ENCODE results near the gene CACNA1E.

The CACNA1E gene

GRCh38 chr1:181675091-181675917, 192.0 kb downstream of the CACNA1E start:
- FAIRE-seq, result no peak
- DNase-seq (ENCODE audit: insufficient read length, low spot score), result no peak
- TF ChIP-seq POLR2A (IDR thresholded peaks at IDR 0.05; ENCODE audit: low read depth, low read length) (no peak), POU2F2 (IDR thresholded peaks at IDR 0.05; ENCODE audit: low read depth, low read length) (no peak), PAX5 (IDR thresholded peaks at IDR 0.05; ENCODE audit: insufficient read depth, low read length, severe bottlenecking) (no peak), SPI1 (IDR thresholded peaks at IDR 0.05; ENCODE audit: low read depth, low read length) (no peak), POLR2AphosphoS5 (IDR thresholded peaks at IDR 0.05; ENCODE audit: low read depth, low read length) (no peak), TAF1 (IDR thresholded peaks at IDR 0.05; ENCODE audit: low read depth, low read length) (no peak)

GRCh38 chr1:181675918-181676190, 192.5 kb downstream of the CACNA1E start:
- no peak for TF ChIP-seq SPI1 (IDR thresholded peaks at IDR 0.05; ENCODE audit: low read depth, low read length)
- TF ChIP-seq POLR2A (IDR thresholded peaks at IDR 0.05; ENCODE audit: low read depth, low read length), result no peak
- no peak for TF ChIP-seq POU2F2 (IDR thresholded peaks at IDR 0.05; ENCODE audit: low read depth, low read length)
- TF ChIP-seq TAF1 (IDR thresholded peaks at IDR 0.05; ENCODE audit: low read depth, low read length), result no peak
- no peak for TF ChIP-seq POLR2AphosphoS5 (IDR thresholded peaks at IDR 0.05; ENCODE audit: low read depth, low read length)
- TF ChIP-seq PAX5 (IDR thresholded peaks at IDR 0.05; ENCODE audit: insufficient read depth, low read length, severe bottlenecking), result no peak
- no peak for FAIRE-seq
- DNase-seq (ENCODE audit: insufficient read length, low spot score), result no peak

- peak; percentile 94 for FAIRE-seq
- peak; percentile 34 for DNase-seq (ENCODE audit: insufficient read length, low spot score)
- TF ChIP-seq POLR2AphosphoS5 (IDR thresholded peaks at IDR 0.05; ENCODE audit: low read depth, low read length) (no peak), TAF1 (IDR thresholded peaks at IDR 0.05; ENCODE audit: low read depth, low read length) (no peak), PAX5 (IDR thresholded peaks at IDR 0.05; ENCODE audit: insufficient read depth, low read length, severe bottlenecking) (no peak), POLR2A (IDR thresholded peaks at IDR 0.05; ENCODE audit: low read depth, low read length) (no peak), POU2F2 (IDR thresholded peaks at IDR 0.05; ENCODE audit: low read depth, low read length) (no peak), SPI1 (IDR thresholded peaks at IDR 0.05; ENCODE audit: low read depth, low read length) (no peak)
These were observed 193.0 kb downstream of the CACNA1E start for GRCh38 chr1:181676269-181676668.

GRCh38 chr1:181680332-181680731, 197.0 kb downstream of the CACNA1E start:
- FAIRE-seq (no peak), DNase-seq (ENCODE audit: insufficient read length, low spot score) (no peak)
- TF ChIP-seq SPI1 (IDR thresholded peaks at IDR 0.05; ENCODE audit: low read depth, low read length) (no peak), POU2F2 (IDR thresholded peaks at IDR 0.05; ENCODE audit: low read depth, low read length) (no peak), POLR2AphosphoS5 (IDR thresholded peaks at IDR 0.05; ENCODE audit: low read depth, low read length) (no peak), TAF1 (IDR thresholded peaks at IDR 0.05; ENCODE audit: low read depth, low read length) (no peak), PAX5 (IDR thresholded peaks at IDR 0.05; ENCODE audit: insufficient read depth, low read length, severe bottlenecking) (no peak), POLR2A (IDR thresholded peaks at IDR 0.05; ENCODE audit: low read depth, low read length) (no peak)

GRCh38 chr1:181680871-181681270, 197.6 kb downstream of the CACNA1E start:
- no peak for FAIRE-seq
- TF ChIP-seq POU2F2 (IDR thresholded peaks at IDR 0.05; ENCODE audit: low read depth, low read length), result no peak
- no peak for TF ChIP-seq POLR2A (IDR thresholded peaks at IDR 0.05; ENCODE audit: low read depth, low read length)
- no peak for TF ChIP-seq TAF1 (IDR thresholded peaks at IDR 0.05; ENCODE audit: low read depth, low read length)
- no peak for TF ChIP-seq POLR2AphosphoS5 (IDR thresholded peaks at IDR 0.05; ENCODE audit: low read depth, low read length)
- TF ChIP-seq PAX5 (IDR thresholded peaks at IDR 0.05; ENCODE audit: insufficient read depth, low read length, severe bottlenecking), result no peak
- TF ChIP-seq SPI1 (IDR thresholded peaks at IDR 0.05; ENCODE audit: low read depth, low read length), result no peak
- DNase-seq (ENCODE audit: insufficient read length, low spot score), result no peak

GRCh38 chr1:181685211-181685610, 201.9 kb downstream of the CACNA1E start:
- FAIRE-seq (no peak), DNase-seq (ENCODE audit: insufficient read length, low spot score) (no peak)
- TF ChIP-seq SPI1 (IDR thresholded peaks at IDR 0.05; ENCODE audit: low read depth, low read length) (no peak), POLR2A (IDR thresholded peaks at IDR 0.05; ENCODE audit: low read depth, low read length) (no peak), POLR2AphosphoS5 (IDR thresholded peaks at IDR 0.05; ENCODE audit: low read depth, low read length) (no peak), POU2F2 (IDR thresholded peaks at IDR 0.05; ENCODE audit: low read depth, low read length) (no peak), TAF1 (IDR thresholded peaks at IDR 0.05; ENCODE audit: low read depth, low read length) (no peak), PAX5 (IDR thresholded peaks at IDR 0.05; ENCODE audit: insufficient read depth, low read length, severe bottlenecking) (no peak)

- FAIRE-seq (no peak), DNase-seq (ENCODE audit: insufficient read length, low spot score) (no peak)
- TF ChIP-seq TAF1 (IDR thresholded peaks at IDR 0.05; ENCODE audit: low read depth, low read length) (no peak), SPI1 (IDR thresholded peaks at IDR 0.05; ENCODE audit: low read depth, low read length) (no peak), POLR2AphosphoS5 (IDR thresholded peaks at IDR 0.05; ENCODE audit: low read depth, low read length) (no peak), POU2F2 (IDR thresholded peaks at IDR 0.05; ENCODE audit: low read depth, low read length) (no peak), PAX5 (IDR thresholded peaks at IDR 0.05; ENCODE audit: insufficient read depth, low read length, severe bottlenecking) (no peak)
These were observed 218.6 kb downstream of the CACNA1E start for GRCh38 chr1:181701891-181702290.

GRCh38 chr1:181704546-181704945, 221.2 kb downstream of the CACNA1E start:
- FAIRE-seq (peak; percentile 20), DNase-seq (ENCODE audit: insufficient read length, low spot score) (no peak)
- TF ChIP-seq POU2F2 (IDR thresholded peaks at IDR 0.05; ENCODE audit: low read depth, low read length), result no peak
- TF ChIP-seq POLR2AphosphoS5 (IDR thresholded peaks at IDR 0.05; ENCODE audit: low read depth, low read length), result no peak
- TF ChIP-seq PAX5 (IDR thresholded peaks at IDR 0.05; ENCODE audit: insufficient read depth, low read length, severe bottlenecking), result no peak
- no peak for TF ChIP-seq SPI1 (IDR thresholded peaks at IDR 0.05; ENCODE audit: low read depth, low read length)
- no peak for TF ChIP-seq POLR2A (IDR thresholded peaks at IDR 0.05; ENCODE audit: low read depth, low read length)
- TF ChIP-seq TAF1 (IDR thresholded peaks at IDR 0.05; ENCODE audit: low read depth, low read length), result no peak

DNA sequence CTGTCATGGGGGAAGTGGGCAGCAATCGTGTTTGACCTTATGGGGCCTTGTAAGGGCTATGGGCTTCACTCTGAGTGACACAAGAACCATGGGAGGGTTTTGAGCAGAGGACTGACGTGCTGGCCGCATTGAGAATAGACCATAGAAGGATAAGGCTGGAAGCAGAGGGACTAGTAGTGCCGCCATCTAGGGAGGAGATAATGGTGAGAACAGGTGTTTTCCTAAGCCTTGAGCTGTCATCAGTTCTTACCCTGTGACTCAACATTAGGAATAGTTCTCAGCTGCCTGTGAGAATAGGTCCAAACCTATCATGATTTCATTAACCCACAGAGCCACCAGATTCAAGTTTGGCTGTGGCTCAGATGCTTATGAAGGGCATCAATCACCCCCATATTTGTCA, 228.5 kb downstream of the CACNA1E start:
- no peak for TF ChIP-seq POLR2A (IDR thresholded peaks at IDR 0.05; ENCODE audit: low read depth, low read length)
- no peak for TF ChIP-seq PAX5 (IDR thresholded peaks at IDR 0.05; ENCODE audit: insufficient read depth, low read length, severe bottlenecking)
- no peak for TF ChIP-seq TAF1 (IDR thresholded peaks at IDR 0.05; ENCODE audit: low read depth, low read length)
- no peak for TF ChIP-seq POLR2AphosphoS5 (IDR thresholded peaks at IDR 0.05; ENCODE audit: low read depth, low read length)
- no peak for TF ChIP-seq SPI1 (IDR thresholded peaks at IDR 0.05; ENCODE audit: low read depth, low read length)
- TF ChIP-seq POU2F2 (IDR thresholded peaks at IDR 0.05; ENCODE audit: low read depth, low read length), result no peak
- DNase-seq (ENCODE audit: insufficient read length, low spot score) (no peak), FAIRE-seq (no peak)
